OCI-LY1 (cell line): ENCODE measurements around the gene AKIRIN2.

Experiments used
- H2AFZ ChIP-seq: fragments of 200-600 bp; sonication (generic), shearing (Covaris generic); 2 replicates; pipeline ENCODE4 v1.6.0; 2014; ENCODE audit warnings: antibody characterized with exemption, mild to moderate bottlenecking, low read length
- H3F3A ChIP-seq: fragments of 200-600 bp; sonication (generic), shearing (Covaris generic); 2 replicates; pipeline ENCODE4 v1.6.0; 2014; ENCODE audit warnings: mild to moderate bottlenecking, antibody characterized with exemption, low read length, moderate library complexity; ENCODE audit not compliant: insufficient read depth
- H3K27ac ChIP-seq: fragments of 200-600 bp; sonication (generic); 2 replicates; pipeline ENCODE4 v1.5.1; 2014; ENCODE audit warnings: low read length, mixed run types, mild to moderate bottlenecking, low read depth; ENCODE audit not compliant: poor library complexity, severe bottlenecking
- H3K27me3 ChIP-seq: fragments of 200-600 bp; sonication (generic); 2 replicates; pipeline ENCODE4 v1.6.0; 2014; ENCODE audit warnings: antibody characterized with exemption, mild to moderate bottlenecking, low read length, moderate library complexity; ENCODE audit not compliant: insufficient read depth
- H3K36me3 ChIP-seq: fragments of 200-600 bp; sonication (generic); 2 replicates; pipeline ENCODE4 v1.6.1; 2014; ENCODE audit warnings: mild to moderate bottlenecking, antibody characterized with exemption, low read length, moderate library complexity, mixed read lengths; ENCODE audit not compliant: insufficient read depth
- H3K4me1 ChIP-seq: fragments of 200-600 bp; sonication (generic); 2 replicates; pipeline ENCODE4 v1.5.1; 2014; ENCODE audit warnings: mild to moderate bottlenecking, low read length, moderate library complexity; ENCODE audit not compliant: insufficient read depth, severe bottlenecking
- H3K4me2 ChIP-seq: fragments of 200-600 bp; sonication (generic), shearing (Covaris generic); 2 replicates; pipeline ENCODE4 v1.6.1; 2014; ENCODE audit warnings: low read length
- H3K4me3 ChIP-seq: fragments of 200-600 bp; sonication (generic); 2 replicates; pipeline ENCODE4 v1.5.1; 2014; ENCODE audit warnings: low read length, low read depth, mild to moderate bottlenecking, mixed read lengths; ENCODE audit not compliant: poor library complexity, severe bottlenecking
- H3K79me2 ChIP-seq: fragments of 200-600 bp; shearing (Covaris generic); 2 replicates; pipeline ENCODE4 v1.6.1; 2016; ENCODE audit warnings: mixed run types, low read length, mixed read lengths; ENCODE audit not compliant: insufficient read depth
- H3K9ac ChIP-seq: fragments of 200-600 bp; sonication (generic), shearing (Covaris generic); 2 replicates; pipeline ENCODE4 v1.6.1; 2014; ENCODE audit warnings: mild to moderate bottlenecking, low read length, mixed read lengths
- H3K9me2 ChIP-seq: fragments of 200-600 bp; sonication (generic), shearing (Covaris generic); 2 replicates; pipeline ENCODE4 v1.6.1; 2014; ENCODE audit warnings: low read depth, mild to moderate bottlenecking, low read length, mixed read lengths
- H3K9me3 ChIP-seq: fragments of 200-600 bp; shearing (Covaris generic); 2 replicates; pipeline ENCODE4 v1.6.1; 2014; ENCODE audit warnings: low read length, mixed read lengths
- H4K20me1 ChIP-seq: fragments of 200-600 bp; sonication (generic), shearing (Covaris generic); 2 replicates; pipeline ENCODE4 v1.6.0; 2016; ENCODE audit warnings: mild to moderate bottlenecking, low read length; ENCODE audit not compliant: insufficient read depth
- CTCF ChIP-seq: fragments of 200-600 bp; sonication (generic), shearing (Covaris generic); IDR thresholded peaks from 2 replicates; pipeline ENCODE4 v1.5.1; 2017; ENCODE audit warnings: mild to moderate bottlenecking, antibody characterized with exemption, low read length, moderate library complexity, mixed read lengths
- EZH2 ChIP-seq: fragments of 200-600 bp; sonication (generic), shearing (Covaris generic); IDR thresholded peaks from 2 replicates; pipeline ENCODE4 v1.8.0; 2017; ENCODE audit warnings: borderline replicate concordance, mixed run types, mild to moderate bottlenecking, antibody characterized with exemption, low read length, moderate library complexity, mixed read lengths

AKIRIN2 gene

GRCh38 chr6:87728706-87729105, 26.7 kb upstream of the AKIRIN2 start:
- peak overlapping the region; percentile 48 for H3K9ac ChIP-seq
- no peaks in the 10 kb centered on the region for H4K20me1 ChIP-seq
- peaks cover 29% of the 10 kb centered on the region for H3K4me1 ChIP-seq
- peak overlapping the region; percentile 27 for H3K27ac ChIP-seq
- H3K9me2 ChIP-seq = no peaks in the 10 kb centered on the region
- H3K4me3 ChIP-seq = peak overlapping the region; percentile 38
- no peaks in the 10 kb centered on the region for H3K9me3 ChIP-seq
- 0 out of 2 replicates have a peak overlapping the region, but pooled peaks have one; percentile 18 for H2AFZ ChIP-seq
- no peak for TF ChIP-seq EZH2
- no peak for TF ChIP-seq CTCF
- no peaks in the 10 kb centered on the region for H3K79me2 ChIP-seq
- no peaks in the 10 kb centered on the region for H3K27me3 ChIP-seq
- H3K36me3 ChIP-seq = no peaks in the 10 kb centered on the region
- H3F3A ChIP-seq = 0 out of 2 replicates have a peak, but pooled peaks cover 7% of the 10 kb centered on the region
- peak overlapping the region; percentile 67 for H3K4me2 ChIP-seq

- H3K27me3 ChIP-seq = no peaks in the 10 kb centered on the region
- H3K4me3 ChIP-seq = no peak overlapping the region
- TF ChIP-seq EZH2 (no peak), CTCF (no peak)
- peak overlapping the region; percentile 18 for H3K4me2 ChIP-seq
- no peaks in the 10 kb centered on the region for H4K20me1 ChIP-seq
- no peaks in the 10 kb centered on the region for H3K9me3 ChIP-seq
- H3K9ac ChIP-seq = no peak overlapping the region
- peak overlapping the region; percentile 52 for H2AFZ ChIP-seq
- no peaks in the 10 kb centered on the region for H3K9me2 ChIP-seq
- no peaks in the 10 kb centered on the region for H3K36me3 ChIP-seq
- peak overlapping the region; percentile 55 for H3K27ac ChIP-seq
- H3K4me1 ChIP-seq = peaks cover 40% of the 10 kb centered on the region
- no peaks in the 10 kb centered on the region for H3K79me2 ChIP-seq
- H3F3A ChIP-seq = 0 out of 2 replicates have a peak, but pooled peaks cover 7% of the 10 kb centered on the region
These were observed 23.2 kb upstream of the AKIRIN2 start for GRCh38 chr6:87724983-87725811.

- peak overlapping the region; percentile 62; the same call in 1 of the 2 replicates for H2AFZ ChIP-seq
- peaks cover 34% of the 10 kb centered on the region for H3K4me1 ChIP-seq
- H3K79me2 ChIP-seq = no peaks in the 10 kb centered on the region
- no peak overlapping the region for H3K27ac ChIP-seq
- no peak for TF ChIP-seq EZH2
- no peak for TF ChIP-seq CTCF
- no peaks in the 10 kb centered on the region for H4K20me1 ChIP-seq
- H3F3A ChIP-seq = 0 out of 2 replicates have a peak, but pooled peaks cover under 1% of the 10 kb centered on the region
- H3K9ac ChIP-seq = no peak overlapping the region
- no peaks in the 10 kb centered on the region for H3K9me2 ChIP-seq
- no peaks in the 10 kb centered on the region for H3K36me3 ChIP-seq
- H3K27me3 ChIP-seq = no peaks in the 10 kb centered on the region
- H3K4me2 ChIP-seq = no peak overlapping the region
- no peaks in the 10 kb centered on the region for H3K9me3 ChIP-seq
- H3K4me3 ChIP-seq = no peak overlapping the region
These were observed 21.4 kb upstream of the AKIRIN2 start for GRCh38 chr6:87723170-87724078.
